Hematopoietic multipotent progenitor cell treated with erythropoietin and hydrocortisone succinate and interleukin-3 and kit ligand, for 6 days (in vitro differentiated cells): ENCODE measurements around the gene SNAI1.
"Not testable (repeated sequence)": the region's sequence is repeated elsewhere in the genome, so short reads cannot be mapped to it uniquely, and the experiment has no call there.

ENCODE experiments used
- DNase-seq: peaks from one replicate; pipeline ENCODE4 v3.0.0-alpha.2; 2015

SNAI1 gene

GRCh38 chr20:49987015-49987867, 4.5 kb downstream of the SNAI1 start:
- no peak for DNase-seq

- no peak for DNase-seq
Observed at GRCh38 chr20:49987868-49988690, 5.3 kb downstream of the SNAI1 start.

GRCh38 chr20:49989234-49990065, 6.7 kb downstream of the SNAI1 start:
- peak; percentile 37 for DNase-seq

GRCh38 chr20:49990271-49990720, 7.5 kb downstream of the SNAI1 start:
- no peak for DNase-seq

GRCh38 chr20:49993301-49993751, 10.5 kb downstream of the SNAI1 start:
- peak; percentile 61 for DNase-seq

GRCh38 chr20:49995586-49995985, 12.8 kb downstream of the SNAI1 start:
- DNase-seq = no peak

GRCh38 chr20:49998478-49999188, 15.9 kb downstream of the SNAI1 start:
- DNase-seq = not testable (repeated sequence)

- DNase-seq = no peak
Observed at GRCh38 chr20:49999329-49999728, 16.5 kb downstream of the SNAI1 start.

GRCh38 chr20:50000548-50001222, 17.9 kb downstream of the SNAI1 start:
- DNase-seq = not testable (repeated sequence)

GRCh38 chr20:50001784-50002311, 19.1 kb downstream of the SNAI1 start:
- no peak for DNase-seq

- DNase-seq = peak; percentile 75
Observed at GRCh38 chr20:50003253-50003656, 20.5 kb downstream of the SNAI1 start.

GRCh38 chr20:50004229-50004628, 21.4 kb downstream of the SNAI1 start:
- DNase-seq = no peak

GRCh38 chr20:50005471-50005981, 22.7 kb downstream of the SNAI1 start:
- no peak for DNase-seq

GRCh38 chr20:50007369-50007768, 24.6 kb downstream of the SNAI1 start:
- DNase-seq = no peak

- no peak for DNase-seq
Observed at GRCh38 chr20:50008007-50008406, 25.2 kb downstream of the SNAI1 start.

GRCh38 chr20:50009521-50010454, 27.0 kb downstream of the SNAI1 start:
- no peak for DNase-seq

GRCh38 chr20:50011597-50011996, 28.8 kb downstream of the SNAI1 start:
- not testable (repeated sequence) for DNase-seq

- DNase-seq = peak; percentile 74
Observed at GRCh38 chr20:50012282-50013263, 29.8 kb downstream of the SNAI1 start.

- DNase-seq = no peak
Observed at GRCh38 chr20:50013976-50014375, 31.2 kb downstream of the SNAI1 start.
